ENCODE data around the gene TRAK2.
"Not testable (repeated sequence)": the region's sequence is repeated elsewhere in the genome, so short reads cannot be mapped to it uniquely, and the experiment has no call there.

- not testable (repeated sequence) for TF ChIP-seq CTCF (conservative IDR thresholded peaks at IDR 0.05; ENCODE audit: low read length); EZH2phosphoT487 (IDR thresholded peaks at IDR 0.05; ENCODE audit: borderline replicate concordance)
Observed at GRCh38 chr2:201429835-201430234, 21.4 kb downstream of the TRAK2 start.

Data from Loucy (cell line).